ENCODE data around the gene R3HDM2. TPM values are rescaled to one million over a fixed set of nuclear protein-coding genes. Genes with fewer than 3 reads are reported as not detected.

The R3HDM2 gene
- total and polyA plus RNA-seq, 4 donors, result 7.4 to 28.9 (median 15.1) TPM

- H3K9me3 ChIP-seq (ENCODE audit: control insufficient read depth in 4 of 4, low read length in 3 of 4), result no peaks in the 10 kb centered on the region
- no peak overlapping the region for H3K9ac ChIP-seq (ENCODE audit: low read depth in 1 of 2, low read length in 2 of 2)
- H3K27me3 ChIP-seq (ENCODE audit: control insufficient read depth in 4 of 4, insufficient read depth in 4 of 4, low read length in 3 of 4), result peaks cover 0 to 6% (median 3%) of the 10 kb centered on the region in 4 donors
- H3K36me3 ChIP-seq (ENCODE audit: control insufficient read depth in 4 of 4, insufficient read depth in 3 of 4, low read depth in 1 of 4, low read length in 3 of 4), result peaks cover 0 to 2% (median 0%) of the 10 kb centered on the region in 4 donors
- H3K4me1 ChIP-seq (ENCODE audit: control insufficient read depth in 4 of 4, insufficient read depth in 4 of 4, low read length in 3 of 4), result peaks cover 4 to 17% (median 12%) of the 10 kb centered on the region in 4 donors
- WGBS, result 76% methylated on average over 15 of the region's 15 CpGs
- H3K4me3 ChIP-seq (ENCODE audit: low read depth in 1 of 3, low read length in 3 of 3), result peak overlapping the region in 2 of 3 donors; percentile 2 to 12
- TF ChIP-seq RAD21 (IDR thresholded peaks at IDR 0.05) (no peak), CTCF (IDR thresholded peaks at IDR 0.05; ENCODE audit: low read depth, low read length, missing input control) (no peak), RXRA (IDR thresholded peaks at IDR 0.05) (no peak), JUND (IDR thresholded peaks at IDR 0.05) (no peak), FOXA1 (IDR thresholded peaks at IDR 0.05) (no peak), FOXA2 (IDR thresholded peaks at IDR 0.05) (no peak), NR2F2 (IDR thresholded peaks at IDR 0.05) (no peak), HNF4A (conservative IDR thresholded peaks at IDR 0.05) (no peak), EGR1 (IDR thresholded peaks at IDR 0.05; ENCODE audit: low read depth in 2 of 2) (no peak), YY1 (IDR thresholded peaks at IDR 0.05) (no peak), REST (IDR thresholded peaks at IDR 0.05) (no peak), GABPA (IDR thresholded peaks at IDR 0.05 in 1 of 2, conservative IDR thresholded peaks at IDR 0.05 in 1 of 2) (no peak), HNF4G (IDR thresholded peaks at IDR 0.05) (no peak), MAX (IDR thresholded peaks at IDR 0.05) (no peak), SP1 (IDR thresholded peaks at IDR 0.05) (no peak)
- peak overlapping the region; percentile 64 to 79 for H3K27ac ChIP-seq (ENCODE audit: low read depth in 1 of 2, low read length in 2 of 2)
- no peak for DNase-seq (ENCODE audit: low spot score)
These were observed 46.3 kb upstream of the R3HDM2 start for GRCh38 chr12:57476993-57477709.

GRCh38 chr12:57476162-57476992, 45.5 kb upstream of the R3HDM2 start:
- H3K4me3 ChIP-seq (ENCODE audit: low read depth in 1 of 3, low read length in 3 of 3), result peak overlapping the region in 2 of 3 donors; percentile 37 to 43
- 25% methylated on average over 29 of the region's 29 CpGs for WGBS
- H3K4me1 ChIP-seq (ENCODE audit: control insufficient read depth in 4 of 4, insufficient read depth in 4 of 4, low read length in 3 of 4), result peaks cover 4 to 17% (median 12%) of the 10 kb centered on the region in 4 donors
- H3K27me3 ChIP-seq (ENCODE audit: control insufficient read depth in 4 of 4, insufficient read depth in 4 of 4, low read length in 3 of 4), result peaks cover 0 to 6% (median 3%) of the 10 kb centered on the region in 4 donors
- no peak for TF ChIP-seq YY1 (IDR thresholded peaks at IDR 0.05)
- no peak for DNase-seq (ENCODE audit: low spot score)
- peak overlapping the region; percentile 64 to 79 for H3K27ac ChIP-seq (ENCODE audit: low read depth in 1 of 2, low read length in 2 of 2)
- H3K9me3 ChIP-seq (ENCODE audit: control insufficient read depth in 4 of 4, low read length in 3 of 4), result no peaks in the 10 kb centered on the region
- peaks cover 0 to 2% (median 0%) of the 10 kb centered on the region in 4 donors for H3K36me3 ChIP-seq (ENCODE audit: control insufficient read depth in 4 of 4, insufficient read depth in 3 of 4, low read depth in 1 of 4, low read length in 3 of 4)
- H3K9ac ChIP-seq (ENCODE audit: low read depth in 1 of 2, low read length in 2 of 2), result no peak overlapping the region

Measured in liver (tissue), 9 donors.